Measurements from ENCODE around the gene TMEM144. TPM values are rescaled to one million over a fixed set of nuclear protein-coding genes. Genes with fewer than 3 reads are reported as not detected.

TMEM144 gene
- total and polyA plus RNA-seq, 4 donors: 0.56 to 2.8 (median 1.6) TPM

GRCh38 chr4:158203436-158203835 is 6.8 kb upstream of the TMEM144 start (continued):
- no peak for TF ChIP-seq ZBTB33 (IDR thresholded peaks at IDR 0.05)

GRCh38 chr4:158203929-158204328 is 6.4 kb upstream of the TMEM144 start:
- Histone ChIP-seq H3K9ac (ENCODE audit: low read depth in 1 of 2, low read length in 2 of 2) (no peak overlapping the region), H3K4me1 (ENCODE audit: control insufficient read depth in 4 of 4, insufficient read depth in 4 of 4, low read length in 3 of 4) (no peaks in the 10 kb centered on the region), H3K9me3 (ENCODE audit: control insufficient read depth in 4 of 4, low read length in 3 of 4) (no peaks in the 10 kb centered on the region), H3K27ac (ENCODE audit: low read depth in 1 of 2, low read length in 2 of 2) (no peak overlapping the region), H3K36me3 (ENCODE audit: control insufficient read depth in 4 of 4, insufficient read depth in 3 of 4, low read depth in 1 of 4, low read length in 3 of 4) (no peaks in the 10 kb centered on the region), H3K27me3 (ENCODE audit: control insufficient read depth in 4 of 4, insufficient read depth in 4 of 4, low read length in 3 of 4) (no peaks in the 10 kb centered on the region), H3K4me3 (ENCODE audit: low read depth in 1 of 3, low read length in 3 of 3) (no peak overlapping the region)
- TF ChIP-seq REST (IDR thresholded peaks at IDR 0.05) (no peak), YY1 (IDR thresholded peaks at IDR 0.05) (no peak), TAF1 (conservative IDR thresholded peaks at IDR 0.05) (no peak), SP1 (IDR thresholded peaks at IDR 0.05) (no peak), RXRA (IDR thresholded peaks at IDR 0.05) (no peak), GABPA (IDR thresholded peaks at IDR 0.05 in 1 of 2, conservative IDR thresholded peaks at IDR 0.05 in 1 of 2) (no peak), ZBTB33 (IDR thresholded peaks at IDR 0.05) (no peak), JUND (IDR thresholded peaks at IDR 0.05) (no peak), FOXA1 (IDR thresholded peaks at IDR 0.05) (no peak), NR2F2 (IDR thresholded peaks at IDR 0.05) (no peak), ATF3 (IDR thresholded peaks at IDR 0.05) (no peak), HNF4A (conservative IDR thresholded peaks at IDR 0.05) (no peak), HNF4G (IDR thresholded peaks at IDR 0.05) (no peak), RAD21 (IDR thresholded peaks at IDR 0.05) (no peak), CTCF (IDR thresholded peaks at IDR 0.05; ENCODE audit: low read depth, low read length, missing input control) (no peak), EGR1 (IDR thresholded peaks at IDR 0.05; ENCODE audit: low read depth in 2 of 2) (no peak), MAX (IDR thresholded peaks at IDR 0.05) (no peak), FOXA2 (IDR thresholded peaks at IDR 0.05) (no peak)
- WGBS: 98% methylated on average over 3 of the region's 3 CpGs
- no peak for DNase-seq (ENCODE audit: low spot score)

All from liver (tissue), 9 donors.